Adrenal gland (tissue), 12 donors: ENCODE results near the gene ATP5PD. TPM values are rescaled to one million over a fixed set of nuclear protein-coding genes. Genes with fewer than 3 reads are reported as not detected.

Experiments used
- DNase-seq, 7 donors: peaks; one replicate each; pipeline ENCODE4 v3.0.0-alpha.2; 2019 to 2020
- H3K27ac ChIP-seq, 5 donors: fragments of 200-600 bp; sonication (generic) in 4 of 5; 1 replicate in 3 of 5; 2 replicates in 2 of 5; pipeline versions ENCODE4 v1.5.1 to v1.8.0; 2016 to 2020; ENCODE audit warnings: mild to moderate bottlenecking in 1 of 5
- H3K27me3 ChIP-seq: fragments of 200-600 bp; 2 replicates; pipeline ENCODE4 v1.8.0; 2021
- H3K36me3 ChIP-seq, 2 donors: fragments of 200-600 bp; replicated peaks in 1 of 2; 1 replicate in 1 of 2; 2 replicates in 1 of 2; pipeline versions ENCODE4 v1.5.1 to v1.8.0; 2018 to 2022
- H3K4me1 ChIP-seq, 2 donors: fragments of 200-600 bp; replicated peaks in 1 of 2; 1 replicate in 1 of 2; 2 replicates in 1 of 2; pipeline versions ENCODE4 v1.5.1 to v1.8.0; 2018 to 2021
- H3K4me3 ChIP-seq, 4 donors: fragments of 200-600 bp; sonication (generic) in 3 of 4; one replicate each; pipeline ENCODE4 v1.5.1; 2016 to 2018
- H3K9me3 ChIP-seq, 3 donors: fragments of 200-600 bp; sonication (generic) in 1 of 3; replicated peaks in 1 of 3; 1 replicate in 2 of 3; 2 replicates in 1 of 3; pipeline versions ENCODE4 v1.5.1 to v1.8.0; 2016 to 2021
- POLR2A ChIP-seq, 2 donors: fragments of 450-650 bp; IDR thresholded peaks; one replicate each; pipeline ENCODE4 v1.6.1; 2017; ENCODE audit warnings: antibody characterized with exemption in 2 of 2, mild to moderate bottlenecking in 2 of 2, moderate library complexity in 1 of 2
- WGBS, 4 donors: extraction: QIAGEN DNeasy Blood & Tissue Kit in 2 of 4; methylation state at CpG; one replicate each; pipeline versions ENCODE4 v1.1.5 to v1.1.7; 2013 to 2017; 5-methylcytosine and 5-hydroxymethylcytosine counted together
- intact Hi-C, 2 donors: fragments of 100-400 bp; cut with DNase I; formaldehyde crosslinking; loops; one replicate each; pipeline versions ENCODE4 v1.14.1 to v1.15.0; 2022 to 2023
- polyA plus RNA-seq, 3 donors: library from polyadenylated mRNA; stranded (reverse); fragments of 200-250 nt in 2 of 3; fragments of 350-450 nt in 1 of 3; fragmentation: Illumina TruSeq in 1 of 3; extraction: RNeasy Lipid Tissue Mini Kit (QIAGEN cat#74804) in 1 of 3; gene quantifications; one replicate each; pipeline ENCODE4 v1.2.3, GENCODE V29; 2013 to 2014
- total RNA-seq, 9 donors: library from RNA; depleted of rRNA in 4 of 9; stranded (reverse); fragments of >200 nt in 4 of 9; fragments of 120-200 nt in 1 of 9; fragmentation: NEBNext Ultra II Directional in 1 of 9; extraction: Animal tissue kit (Norgen Biotek cat#: 25700) in 1 of 9; gene quantifications; one replicate each; pipeline versions ENCODE4 v1.1.0 to v1.2.4, GENCODE V29; 2013 to 2023
- TF ChIP-seq, protein P1 (sequence below), 6 experiments: fragments of 450-650 bp in 4 of 6; fragments of 200-600 bp in 2 of 6; sonication (generic) in 1 of 6; IDR thresholded peaks; 1 replicate in 5 of 6; 2 replicates in 1 of 6; pipeline versions ENCODE4 v1.5.1 to v1.8.0; 2016 to 2021; ENCODE audit warnings: antibody characterized with exemption in 6 of 6, mild to moderate bottlenecking in 2 of 6, moderate library complexity in 1 of 6
- donor health status: healthy with polysubstance abuse.
- donor health status: Bipolar disorder and iron deficiency.
- donor health status: DM: yes; HTN: yes; CAD: no.
- donor health status: DM: no; HTN: no; CAD: no.
- donor health status: DM: no; HTN: no; CAD: no.
- donor health status: DM: yes; HTN: yes; CAD: no.

ATP5PD gene
- total and polyA plus RNA-seq, 12 donors, result 215 to 826 (median 308) TPM

DNA sequence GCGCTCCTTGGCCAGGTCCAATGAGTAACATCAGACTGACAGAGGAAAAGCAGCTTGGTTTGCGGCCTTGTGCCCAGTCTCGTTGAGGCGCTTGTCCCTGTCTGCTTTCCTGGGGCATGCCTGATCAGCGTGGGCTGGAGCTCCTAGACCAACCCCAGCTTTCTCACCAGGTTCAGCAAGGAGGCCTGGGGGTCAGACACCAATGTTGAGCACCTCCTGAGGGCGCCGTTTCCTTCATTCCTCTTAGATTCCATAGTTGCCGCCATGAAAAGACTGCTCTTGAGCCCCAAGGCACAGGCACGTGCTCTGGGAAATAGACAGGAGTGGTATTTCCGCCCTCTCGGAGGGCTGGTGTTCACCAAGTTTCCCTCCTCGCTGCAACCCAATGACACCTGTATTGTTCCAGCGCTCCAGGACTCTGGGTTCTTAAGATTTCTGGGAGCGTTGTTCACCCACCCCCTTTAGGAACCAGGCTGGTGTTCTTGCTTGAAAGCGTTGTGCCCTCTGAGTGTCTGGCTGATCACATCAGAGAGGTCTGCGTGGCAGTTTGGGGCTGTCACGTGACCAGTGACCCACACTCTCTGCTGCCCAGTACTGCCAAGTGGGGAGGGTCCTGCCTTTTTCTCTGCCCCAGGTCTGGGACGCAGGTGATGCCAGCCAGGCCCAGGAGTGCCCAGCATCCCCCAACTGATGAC is 18.2 kb upstream of the ATP5PD start:
- H3K27me3 ChIP-seq, result no peaks in the 10 kb centered on the region
- TF ChIP-seq, protein P1, sequence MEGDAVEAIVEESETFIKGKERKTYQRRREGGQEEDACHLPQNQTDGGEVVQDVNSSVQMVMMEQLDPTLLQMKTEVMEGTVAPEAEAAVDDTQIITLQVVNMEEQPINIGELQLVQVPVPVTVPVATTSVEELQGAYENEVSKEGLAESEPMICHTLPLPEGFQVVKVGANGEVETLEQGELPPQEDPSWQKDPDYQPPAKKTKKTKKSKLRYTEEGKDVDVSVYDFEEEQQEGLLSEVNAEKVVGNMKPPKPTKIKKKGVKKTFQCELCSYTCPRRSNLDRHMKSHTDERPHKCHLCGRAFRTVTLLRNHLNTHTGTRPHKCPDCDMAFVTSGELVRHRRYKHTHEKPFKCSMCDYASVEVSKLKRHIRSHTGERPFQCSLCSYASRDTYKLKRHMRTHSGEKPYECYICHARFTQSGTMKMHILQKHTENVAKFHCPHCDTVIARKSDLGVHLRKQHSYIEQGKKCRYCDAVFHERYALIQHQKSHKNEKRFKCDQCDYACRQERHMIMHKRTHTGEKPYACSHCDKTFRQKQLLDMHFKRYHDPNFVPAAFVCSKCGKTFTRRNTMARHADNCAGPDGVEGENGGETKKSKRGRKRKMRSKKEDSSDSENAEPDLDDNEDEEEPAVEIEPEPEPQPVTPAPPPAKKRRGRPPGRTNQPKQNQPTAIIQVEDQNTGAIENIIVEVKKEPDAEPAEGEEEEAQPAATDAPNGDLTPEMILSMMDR (IDR thresholded peaks at IDR 0.05), result no peak
- DNase-seq, result no peak
- H3K9me3 ChIP-seq, result no peaks in the 10 kb centered on the region
- no peak overlapping the region for H3K4me3 ChIP-seq
- intact Hi-C loops, result loop anchor here in 1 of 2 donors (5.0 to 10.0 kb wide), 2 partner anchors 42 to 60 kb away; partner anchors contain the start of gene ARMC7
- H3K4me1 ChIP-seq, result no peaks in the 10 kb centered on the region
- H3K36me3 ChIP-seq, result peaks cover 0 to 47% of the 10 kb centered on the region in 2 donors
- no peak overlapping the region for H3K27ac ChIP-seq
- WGBS, 4 donors, result 92 to 97% (median 96%) methylated on average over 13 to 18 of the region's 18 CpGs

DNA sequence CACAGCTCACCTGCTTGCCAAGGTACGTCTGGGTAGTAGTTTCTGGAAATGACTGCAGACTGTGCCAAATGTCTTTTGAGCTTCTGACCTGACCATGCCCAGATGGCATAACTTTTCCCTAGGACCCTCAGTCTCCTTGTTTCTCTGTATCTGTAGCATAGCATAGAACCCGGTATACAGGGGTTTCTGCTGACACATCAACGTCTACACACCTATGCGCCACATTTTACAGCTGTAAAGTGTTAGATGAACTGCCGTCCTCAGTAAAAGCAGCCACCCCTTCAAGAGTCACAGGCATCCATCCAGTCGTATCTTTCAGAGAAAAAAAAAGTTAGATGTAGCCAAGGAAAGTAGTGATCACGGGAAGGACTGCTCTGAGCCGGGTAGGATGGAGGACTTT is 17.7 kb upstream of the ATP5PD start:
- DNase-seq, result no peak
- intact Hi-C loops, result loop anchor here in 1 of 2 donors (5.0 to 10.0 kb wide), 2 partner anchors 43 to 60 kb away; partner anchors contain the start of gene ARMC7
- H3K4me1 ChIP-seq, result no peaks in the 10 kb centered on the region

DNA sequence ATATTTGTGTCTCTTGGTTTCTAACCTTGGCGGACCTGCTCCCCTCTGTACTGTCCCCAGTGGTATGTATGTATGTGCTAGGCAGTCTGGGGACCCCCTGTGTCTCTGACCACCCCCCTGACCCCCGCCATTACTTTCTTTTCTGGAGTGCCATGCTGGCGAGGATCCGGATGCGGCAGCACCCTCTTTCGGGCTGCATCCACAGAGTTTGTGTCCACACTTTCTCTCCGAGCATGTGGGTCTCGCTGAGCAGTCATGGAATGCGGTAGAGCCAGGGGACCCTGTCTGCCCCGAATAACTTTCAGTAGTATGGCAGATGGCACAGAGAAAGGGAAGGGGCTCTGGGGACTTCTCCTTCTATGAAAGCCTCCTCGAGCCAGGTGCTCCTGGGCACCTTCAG is 17.3 kb upstream of the ATP5PD start:
- Histone ChIP-seq H3K27me3 (no peaks in the 10 kb centered on the region), H3K27ac (no peak overlapping the region), H3K4me1 (no peaks in the 10 kb centered on the region), H3K36me3 (peaks cover 0 to 53% of the 10 kb centered on the region in 2 donors), H3K4me3 (no peak overlapping the region), H3K9me3 (no peaks in the 10 kb centered on the region)
- TF ChIP-seq, protein P1 (IDR thresholded peaks at IDR 0.05), result no peak
- TF ChIP-seq POLR2A (IDR thresholded peaks at IDR 0.05), result no peak
- intact Hi-C loops, result loop anchor here in 1 of 2 donors (5.0 to 10.0 kb wide), 2 partner anchors 43 to 59 kb away; partner anchors contain the start of gene ARMC7
- no peak for DNase-seq
- 91 to 96% (median 94%) methylated on average over 9 to 11 of the region's 11 CpGs for WGBS, 4 donors

More for the DNA sequence above, 17.7 kb upstream of the ATP5PD start:
- H3K27me3 ChIP-seq, result no peaks in the 10 kb centered on the region
- 90 to 93% (median 91%) methylated on average over 8 of the region's 8 CpGs for WGBS, 4 donors
- H3K4me3 ChIP-seq, result no peak overlapping the region
- peaks cover 0 to 50% of the 10 kb centered on the region in 2 donors for H3K36me3 ChIP-seq
- H3K9me3 ChIP-seq, result no peaks in the 10 kb centered on the region
- TF ChIP-seq, protein P1 (IDR thresholded peaks at IDR 0.05), result no peak
- TF ChIP-seq POLR2A (IDR thresholded peaks at IDR 0.05), result no peak
- no peak overlapping the region for H3K27ac ChIP-seq

DNA sequence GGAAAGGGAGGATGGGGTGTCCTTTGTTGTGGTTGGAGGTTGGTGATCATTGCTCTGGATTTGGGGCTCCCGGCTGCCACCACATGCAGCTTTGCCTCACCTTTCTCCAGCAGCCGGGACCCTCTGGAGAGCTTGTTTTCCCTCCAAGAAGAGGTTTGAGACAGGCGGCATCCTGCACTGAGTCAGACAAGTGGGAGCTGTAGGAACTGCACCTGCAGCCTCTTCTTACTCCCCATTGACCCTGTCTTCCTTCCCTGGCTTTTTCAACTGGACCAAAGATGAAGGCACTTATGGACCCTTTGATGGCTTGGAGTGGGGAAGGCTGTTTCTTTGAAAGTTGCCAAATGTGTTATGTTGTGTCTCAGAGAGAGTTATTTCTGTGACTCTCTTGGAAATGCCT is 16.9 kb upstream of the ATP5PD start:
- H3K4me1 ChIP-seq, result no peaks in the 10 kb centered on the region
- peaks cover 0 to 53% of the 10 kb centered on the region in 2 donors for H3K36me3 ChIP-seq
- WGBS, 4 donors, result 86 to 100% (median 93%) methylated on average over 1 to 3 of the region's 3 CpGs
- H3K27me3 ChIP-seq, result no peaks in the 10 kb centered on the region
- TF ChIP-seq POLR2A (IDR thresholded peaks at IDR 0.05), result no peak
- TF ChIP-seq, protein P1 (IDR thresholded peaks at IDR 0.05), result no peak
- no peaks in the 10 kb centered on the region for H3K9me3 ChIP-seq
- intact Hi-C loops, result loop anchor here in 1 of 2 donors (5.0 to 10.0 kb wide), 2 partner anchors 44 to 59 kb away; partner anchors contain the start of gene ARMC7
- H3K27ac ChIP-seq, result no peak overlapping the region
- DNase-seq, result no peak
- no peak overlapping the region for H3K4me3 ChIP-seq
